T1000 (cell line): ENCODE measurements around the gene MRPS24.
A peak's percentile ranks its signal among the peaks of the same experiment; 100 is the strongest.
"Not testable (repeated sequence)": the region's sequence is repeated elsewhere in the genome, so short reads cannot be mapped to it uniquely, and the experiment has no call there.

Experiments
- DNase-seq: peaks from one replicate; lab custom pipeline; 2025; ENCODE audit warnings: mixed read lengths; lab: John Stamatoyannopoulos, UW

Gene MRPS24

DNA sequence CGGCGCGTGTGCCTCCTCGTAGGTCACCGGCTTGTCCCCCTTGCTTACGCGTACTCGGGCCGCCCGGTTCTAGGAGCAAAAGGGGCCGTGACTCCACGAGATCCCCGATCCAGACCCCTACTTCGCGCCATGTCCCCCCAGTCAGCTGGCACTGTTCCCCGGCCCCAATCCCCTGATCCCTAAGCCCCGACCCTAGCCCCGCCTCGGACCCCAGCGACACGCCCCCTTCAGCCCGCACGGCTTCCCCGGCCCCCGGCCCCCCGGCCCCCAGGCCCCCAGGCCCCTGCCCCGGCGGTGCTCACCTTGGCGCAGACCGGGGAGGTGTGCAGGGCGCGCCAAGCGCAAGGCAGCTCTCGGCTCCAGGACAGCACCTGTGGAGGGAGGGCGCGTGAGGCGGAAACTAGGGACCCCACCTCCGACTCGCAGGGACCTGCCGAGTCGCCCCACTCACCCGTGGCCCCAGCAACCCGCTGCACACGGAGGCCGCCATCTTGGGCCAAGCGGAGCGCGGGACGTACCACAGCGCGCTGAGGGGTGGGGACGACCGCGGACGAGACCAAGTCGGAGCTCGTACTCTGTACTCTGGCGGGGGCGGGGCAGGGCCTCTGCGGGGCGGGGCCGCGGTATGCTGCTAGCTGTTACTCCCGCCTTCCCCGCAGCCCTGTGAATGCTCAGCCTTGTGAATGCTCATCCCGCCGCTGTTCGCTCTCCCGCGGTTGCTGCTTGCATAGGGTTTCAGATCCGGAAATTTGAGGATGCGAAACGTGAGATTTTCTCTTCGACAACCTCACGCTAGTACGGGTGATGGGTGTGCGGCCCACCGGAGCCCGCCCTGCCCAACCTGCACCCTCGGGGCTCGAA is at the start of gene MRPS24:
TSS of gene MRPS24 (minus strand) at position 512 of the 861 bp plus-strand sequence. CDS start at position 490, 22 bp downstream.
- DNase-seq, result peak; percentile 85

DNA sequence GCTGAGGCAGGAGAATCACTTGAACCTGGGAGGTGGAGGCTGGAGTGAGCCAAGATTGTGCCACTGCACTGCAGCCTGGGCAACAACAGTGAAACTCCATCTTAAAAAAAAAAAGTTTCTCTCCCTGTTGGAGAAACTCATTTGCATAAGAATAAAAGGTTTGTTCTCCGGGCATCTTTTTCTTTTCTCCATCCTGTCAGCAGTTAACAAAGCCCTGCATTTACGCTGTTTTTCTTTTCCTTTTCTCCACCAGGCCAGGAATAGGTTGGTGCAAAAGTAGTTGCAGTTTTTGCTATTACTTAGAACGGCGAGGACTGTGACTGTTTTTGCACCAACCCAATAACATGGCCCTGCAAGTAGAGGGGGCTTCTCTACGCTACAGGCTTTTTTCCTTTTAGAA is 46.6 kb upstream of the MRPS24 start:
- DNase-seq, result no peak

DNA sequence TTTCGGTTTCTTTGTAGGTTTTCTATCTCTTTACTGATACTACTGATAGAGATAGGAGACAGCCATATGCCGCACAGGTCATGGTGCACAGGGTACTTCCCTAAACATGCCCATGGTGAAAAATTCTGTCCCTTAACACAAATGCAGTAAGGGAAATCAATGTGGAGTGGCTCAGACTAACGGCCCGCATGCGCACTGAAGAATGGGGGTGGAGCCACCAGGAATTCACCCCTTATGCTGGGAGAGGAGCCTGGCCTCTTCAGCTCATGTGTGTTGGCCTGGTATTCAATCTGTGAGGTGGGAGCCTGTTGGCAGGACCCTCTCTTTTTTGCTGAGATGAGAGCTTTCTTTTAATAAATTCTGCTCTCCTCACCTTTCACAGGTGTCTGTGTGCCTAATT is 45.5 kb upstream of the MRPS24 start:
- DNase-seq, result no peak

DNA sequence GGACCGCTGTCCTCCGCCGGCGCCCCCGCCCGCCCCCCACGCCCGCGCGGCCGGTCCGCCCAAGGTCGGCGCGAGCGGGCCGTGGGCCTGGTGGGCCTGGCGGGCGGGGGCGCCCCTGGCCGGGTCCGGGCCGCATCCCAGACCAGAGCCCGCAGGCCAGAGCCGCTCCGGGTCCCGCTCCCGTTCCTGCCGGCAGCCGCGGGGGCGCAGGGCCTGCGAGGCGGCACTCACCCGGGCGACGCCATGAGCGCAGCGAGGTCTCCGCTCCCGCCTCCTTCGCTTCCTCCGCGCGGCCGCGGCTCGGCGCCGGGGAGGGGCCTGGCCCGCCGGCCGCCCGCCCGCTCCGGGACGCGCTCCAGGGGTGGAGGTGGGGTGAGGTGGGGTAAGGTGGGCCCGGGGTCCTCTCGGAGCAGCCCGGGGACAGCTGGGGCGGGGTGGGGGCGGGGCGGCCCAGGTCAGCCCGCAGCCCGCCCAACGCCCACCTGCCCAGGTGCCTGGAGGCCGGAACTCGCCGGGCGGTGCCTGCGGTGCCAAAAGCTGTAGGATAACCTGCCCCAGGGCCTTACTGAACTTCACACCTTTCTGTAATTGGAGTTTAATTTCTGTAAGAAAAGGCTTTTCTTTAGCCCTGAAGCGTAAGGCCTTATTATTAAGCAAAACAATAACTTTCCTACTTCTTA is 37.2 kb upstream of the MRPS24 start, which contains the start of gene URGCP:
TSS of gene URGCP (minus strand) at position 266 of the 680 bp plus-strand sequence. CDS start at position 245, 21 bp downstream.
- DNase-seq, result no peak

DNA sequence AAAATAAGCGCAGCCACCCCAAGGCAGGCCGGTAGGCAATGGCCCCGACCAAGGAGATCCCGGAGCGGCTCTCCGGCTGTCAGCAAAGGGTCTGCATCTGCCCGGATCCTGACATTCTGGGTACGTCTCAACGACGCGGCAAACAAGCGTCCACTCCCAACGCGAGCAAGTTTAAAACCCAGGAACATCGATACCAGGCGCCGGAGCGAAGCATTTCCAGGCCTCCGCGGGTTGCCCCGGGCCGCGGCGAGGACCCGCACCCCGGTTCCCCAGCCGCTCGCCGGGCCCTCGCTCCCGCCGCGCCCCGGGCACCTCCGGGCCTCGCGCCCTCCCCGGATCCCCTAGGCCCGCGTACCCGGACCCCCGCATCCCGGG is 36.6 kb upstream of the MRPS24 start:
- no peak for DNase-seq

DNA sequence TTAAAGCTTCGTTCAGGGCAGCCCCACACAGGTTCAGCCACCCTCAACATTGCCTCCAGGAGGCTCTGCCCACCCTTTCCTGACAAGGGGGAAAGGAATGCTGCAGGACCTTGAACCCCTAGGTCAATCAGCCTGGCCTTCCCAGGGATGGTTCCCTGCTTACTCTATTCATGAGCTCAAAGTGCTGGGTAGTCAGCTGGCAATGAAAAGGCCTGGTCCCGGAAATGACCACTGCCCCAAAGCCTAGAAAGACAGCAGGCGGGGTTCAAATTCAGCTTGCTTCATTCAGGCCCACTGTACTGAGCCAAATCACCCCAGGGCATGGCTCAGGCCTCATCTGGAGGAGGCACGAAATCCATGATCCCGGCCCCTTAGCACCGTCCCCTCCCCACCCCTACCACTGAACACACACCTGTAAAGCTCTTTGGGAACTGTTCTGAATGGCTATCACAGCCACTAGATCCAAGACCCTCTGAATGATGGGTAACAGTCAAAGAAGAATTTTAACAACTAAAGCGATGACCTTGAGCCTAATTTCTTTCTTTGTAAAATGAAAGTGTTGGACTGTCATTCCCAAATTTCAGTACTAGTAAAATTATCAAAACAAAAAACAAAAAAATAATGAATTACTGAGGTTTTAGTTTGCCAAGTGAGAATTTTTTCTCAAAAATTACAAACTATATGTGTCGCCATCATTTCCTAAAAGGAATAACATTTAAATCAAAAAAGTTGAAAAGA is 36.1 kb upstream of the MRPS24 start:
- DNase-seq, result no peak

DNA sequence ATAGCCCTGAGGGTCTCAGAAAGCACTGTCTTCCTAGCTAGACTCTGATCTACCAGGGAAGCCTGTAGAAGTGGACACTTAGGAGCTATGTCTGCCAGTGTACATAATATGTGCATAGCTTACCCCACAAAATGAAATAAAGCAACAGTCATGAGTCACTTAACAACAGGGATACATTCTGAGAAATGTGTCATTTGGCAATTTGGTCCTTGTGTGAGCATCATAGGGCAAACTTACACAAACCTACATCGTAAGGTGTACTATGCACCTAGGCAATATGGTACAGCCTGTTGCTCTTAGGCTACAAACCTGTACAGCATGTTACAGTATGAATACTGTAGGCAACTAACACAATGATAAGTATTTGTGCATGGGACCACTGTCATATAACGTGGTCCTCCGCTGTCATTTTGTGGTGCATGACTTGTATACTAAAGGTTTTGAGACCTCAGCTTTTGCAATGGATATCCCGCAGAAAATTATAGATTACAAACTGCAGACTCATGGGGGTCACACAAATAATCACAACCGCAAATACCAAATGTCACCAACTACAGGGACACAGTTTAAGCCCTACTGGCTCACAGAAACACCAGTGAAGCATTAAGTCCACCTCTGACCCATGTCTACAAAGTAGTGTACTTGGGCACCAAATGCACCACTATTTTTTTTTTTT is 35.4 kb upstream of the MRPS24 start:
- DNase-seq, result no peak

DNA sequence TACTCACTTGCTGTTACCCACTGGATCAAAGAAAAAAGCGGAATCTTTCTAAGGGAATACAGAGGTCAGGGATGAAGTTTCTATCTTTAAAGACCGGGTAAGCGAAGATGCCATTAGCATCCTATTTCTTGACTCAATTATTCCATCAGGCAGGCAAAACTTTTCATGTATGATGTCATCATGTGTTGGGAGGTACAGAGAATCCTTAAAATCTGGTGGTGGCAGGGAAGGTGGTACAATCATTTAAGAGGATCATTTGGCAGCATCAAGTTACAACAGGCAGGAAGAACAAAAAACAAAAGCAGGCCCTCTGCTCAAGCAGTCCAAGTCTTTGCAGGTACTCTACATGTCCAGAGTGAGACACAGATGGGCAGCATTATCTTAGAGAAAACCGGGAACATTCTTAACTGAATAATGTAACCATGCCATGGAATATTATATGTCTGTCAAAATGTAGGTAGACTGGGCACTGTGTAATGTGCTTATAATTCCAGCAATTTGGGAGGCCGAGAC is 33.3 kb upstream of the MRPS24 start:
- no peak for DNase-seq

DNA sequence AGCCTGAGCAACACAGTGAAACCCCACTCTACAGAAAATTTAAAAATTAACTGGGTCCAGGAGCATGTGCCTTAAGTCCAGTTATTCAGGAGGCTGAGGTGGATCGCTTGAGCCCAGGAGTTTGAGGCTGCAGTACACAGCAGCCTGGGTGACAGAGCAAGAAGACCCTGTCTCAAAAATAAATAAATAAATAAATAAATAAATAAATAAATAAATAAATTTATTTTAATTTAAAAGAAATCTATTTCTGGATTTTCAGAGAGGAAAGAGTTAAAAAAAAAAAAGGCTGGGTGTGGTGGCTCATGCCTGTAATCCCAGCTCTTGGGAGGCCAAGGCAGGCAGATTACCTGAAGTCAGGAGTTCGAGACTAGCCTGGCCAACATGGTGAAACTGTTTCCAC is 29.3 kb upstream of the MRPS24 start:
- not testable (repeated sequence) for DNase-seq

DNA sequence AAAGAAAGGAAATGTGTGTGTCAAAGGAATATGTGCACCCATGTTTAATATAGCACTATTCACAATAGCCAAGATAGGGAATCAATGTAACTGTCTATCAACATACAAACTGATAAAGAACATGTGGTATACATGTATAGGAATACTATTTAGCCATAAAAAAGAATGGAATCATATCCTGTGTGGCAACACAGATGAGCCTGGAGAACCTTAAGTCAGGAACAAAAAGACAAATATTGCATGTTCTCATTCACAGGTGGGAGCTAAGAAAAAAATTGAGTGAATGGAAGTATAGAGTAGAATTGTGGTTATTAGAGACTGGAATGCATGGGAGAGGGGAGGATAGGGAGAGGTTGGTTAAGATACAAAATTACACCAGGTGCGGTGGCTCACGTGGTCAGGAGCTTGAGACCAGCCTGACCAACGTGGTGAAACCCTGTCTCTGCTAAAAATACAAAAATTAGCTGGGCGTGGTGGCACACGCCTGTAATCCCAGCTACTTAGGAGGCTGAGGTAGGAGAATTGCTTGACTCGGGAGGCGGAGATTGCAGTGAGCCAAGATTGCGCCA is 26.6 kb upstream of the MRPS24 start:
- DNase-seq, result no peak

DNA sequence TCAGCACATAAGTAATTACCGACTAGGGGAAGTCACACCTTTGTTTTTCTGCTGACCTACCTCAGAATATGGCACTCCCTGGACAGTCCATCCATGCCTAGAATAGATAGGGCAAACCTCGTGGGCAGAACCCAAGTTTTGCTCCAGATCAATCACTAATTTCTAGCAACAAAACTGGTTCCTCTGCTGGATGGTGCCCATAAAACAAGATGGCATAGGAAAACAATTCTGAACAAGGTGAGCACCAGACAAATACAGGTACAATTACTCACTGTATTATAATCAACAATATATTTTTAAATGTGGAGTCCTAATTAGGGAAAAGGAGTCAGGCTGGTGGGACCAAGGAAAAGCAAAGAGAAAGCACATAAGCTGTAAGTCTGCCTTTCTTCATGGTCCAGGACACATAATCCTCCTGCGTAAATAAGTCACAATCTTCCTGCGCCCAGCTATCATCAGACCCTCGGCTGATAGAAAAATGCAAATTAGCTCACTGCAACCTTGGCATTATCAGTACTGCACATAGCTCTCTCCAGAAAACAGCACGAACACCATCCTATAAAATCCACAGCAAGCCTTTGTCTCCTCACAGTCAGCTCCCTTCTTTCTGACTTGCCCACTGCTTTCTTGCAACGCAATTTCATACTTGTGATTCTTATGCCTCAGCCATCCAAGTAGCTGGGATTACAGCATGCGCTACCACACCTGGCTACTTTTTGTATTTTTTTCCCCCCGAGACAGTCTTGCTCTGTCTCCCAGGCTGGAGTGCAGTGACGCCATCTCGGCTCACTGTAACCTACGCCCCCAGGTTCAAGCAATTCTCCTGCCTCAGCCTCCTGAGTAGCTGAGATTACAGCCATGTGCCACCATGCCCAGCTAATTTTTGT is 22.0 kb upstream of the MRPS24 start:
- no peak for DNase-seq

DNA sequence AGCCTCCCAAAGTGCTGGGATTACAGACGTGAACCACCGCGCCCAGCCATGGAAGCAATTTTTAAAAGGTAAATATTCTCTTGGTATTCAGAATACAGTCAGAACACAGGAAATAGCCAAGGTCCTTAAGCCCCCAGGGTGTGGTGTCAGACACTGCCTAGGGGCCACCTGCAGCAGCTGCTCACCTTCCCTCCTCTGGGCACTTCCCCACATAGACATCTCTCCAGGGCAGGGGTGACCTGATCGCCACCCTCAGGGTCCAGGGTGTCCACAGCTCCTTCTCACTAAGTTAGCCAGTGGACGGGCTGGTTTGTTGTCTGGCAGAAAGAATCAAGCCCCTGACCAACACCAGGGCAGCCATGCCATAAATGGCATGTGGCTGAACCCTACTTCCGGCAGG is 21.2 kb upstream of the MRPS24 start:
- DNase-seq, result no peak

DNA sequence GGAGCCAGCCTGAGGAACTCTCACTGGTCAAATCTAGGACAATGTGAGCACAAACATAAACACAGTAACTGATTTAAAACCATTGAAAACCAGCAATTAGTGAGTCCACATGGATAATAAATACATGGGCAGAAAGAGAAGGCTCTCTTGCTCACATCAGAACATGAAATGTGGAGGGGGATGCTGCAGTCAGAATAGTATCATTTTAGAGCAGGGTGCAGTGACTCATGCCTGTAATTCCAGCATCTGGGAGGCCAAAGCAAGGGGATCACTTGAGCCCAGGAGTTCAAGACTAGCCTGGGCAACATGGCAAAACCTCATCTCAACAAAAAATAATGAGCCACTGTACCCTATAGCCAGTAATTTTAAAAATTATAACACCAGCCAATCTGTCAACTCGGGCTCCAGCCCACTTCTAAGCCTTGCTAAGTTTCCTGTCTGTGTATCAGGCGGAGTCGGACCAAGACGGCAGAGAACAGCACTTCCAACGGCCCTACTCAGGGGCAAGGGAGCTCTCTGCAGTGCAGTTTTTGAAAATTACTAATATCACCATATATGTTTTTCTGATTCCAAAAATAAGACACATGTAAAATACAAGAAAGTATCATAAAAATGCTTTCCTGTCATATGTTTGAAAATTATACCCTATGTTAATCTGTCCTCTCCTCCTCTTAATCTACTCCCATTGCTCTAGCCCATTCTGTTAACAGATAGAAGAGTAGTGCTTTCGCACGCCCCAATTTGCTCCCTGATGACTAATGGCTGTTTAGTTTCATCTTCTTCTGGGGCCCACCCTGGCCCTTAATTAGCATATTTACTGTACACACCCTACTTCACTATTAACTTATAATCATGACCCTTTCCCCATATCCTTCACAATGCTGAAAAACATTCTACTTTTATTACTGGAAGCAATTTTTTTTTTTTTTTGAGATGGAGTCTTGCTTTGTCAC is 20.0 kb upstream of the MRPS24 start:
- no peak for DNase-seq

DNA sequence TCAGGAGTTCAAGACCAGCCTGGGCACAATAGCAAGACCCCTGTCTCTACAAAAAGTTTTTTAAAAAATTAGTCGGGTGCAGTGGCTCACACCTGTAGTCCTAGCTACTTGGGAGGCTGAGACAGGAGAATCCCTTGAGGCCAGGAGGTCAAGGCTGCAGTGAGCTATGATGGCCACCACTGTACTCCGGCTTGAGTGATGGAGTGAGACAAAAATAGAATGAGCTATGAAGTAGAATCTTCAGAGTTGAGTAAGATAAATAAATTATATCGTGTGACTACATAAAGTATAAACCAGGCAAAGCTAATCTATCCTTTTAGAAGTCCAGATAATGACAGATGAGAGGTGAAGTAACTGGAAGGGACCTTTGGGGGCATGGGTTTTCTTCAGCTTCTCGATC is 15.3 kb upstream of the MRPS24 start:
- no peak for DNase-seq

DNA sequence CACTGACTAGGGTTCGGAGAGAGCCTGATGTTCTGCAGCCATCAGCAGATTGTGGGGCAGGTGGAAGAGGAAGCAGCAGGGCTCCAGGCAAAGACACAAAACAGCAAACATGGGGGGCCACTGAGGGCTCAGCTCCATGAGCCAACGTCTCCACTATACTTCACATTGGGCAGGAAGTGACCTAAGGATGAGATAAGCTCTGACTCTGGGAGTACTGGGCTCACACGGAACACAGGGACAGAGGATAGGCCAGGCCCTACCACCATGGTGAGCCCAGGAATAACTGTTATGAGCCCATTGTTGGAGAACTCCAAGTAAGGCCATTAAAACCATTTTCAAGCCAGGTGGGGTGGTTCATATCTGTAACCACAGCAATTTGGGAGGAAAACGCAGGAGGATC is 14.9 kb upstream of the MRPS24 start:
- no peak for DNase-seq

DNA sequence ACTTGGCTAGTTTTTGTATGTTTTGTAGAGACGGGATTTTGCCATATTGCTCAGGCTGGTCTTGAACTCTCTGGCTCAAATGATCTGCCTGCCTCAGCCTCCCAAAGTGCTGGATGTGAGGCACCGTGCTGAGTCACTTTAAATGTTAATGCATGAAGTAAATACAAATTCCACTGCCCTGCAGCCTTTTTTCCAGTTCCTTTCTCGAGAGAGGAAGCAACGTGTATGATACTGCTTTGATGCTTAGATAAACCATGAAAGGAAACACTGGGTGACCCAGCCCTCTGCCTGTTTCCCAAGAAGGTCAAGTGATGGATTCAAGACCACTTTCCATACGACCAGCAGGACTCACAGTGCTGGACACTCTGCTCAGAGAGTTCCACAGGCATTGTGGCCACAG is 11.3 kb upstream of the MRPS24 start:
- no peak for DNase-seq

DNA sequence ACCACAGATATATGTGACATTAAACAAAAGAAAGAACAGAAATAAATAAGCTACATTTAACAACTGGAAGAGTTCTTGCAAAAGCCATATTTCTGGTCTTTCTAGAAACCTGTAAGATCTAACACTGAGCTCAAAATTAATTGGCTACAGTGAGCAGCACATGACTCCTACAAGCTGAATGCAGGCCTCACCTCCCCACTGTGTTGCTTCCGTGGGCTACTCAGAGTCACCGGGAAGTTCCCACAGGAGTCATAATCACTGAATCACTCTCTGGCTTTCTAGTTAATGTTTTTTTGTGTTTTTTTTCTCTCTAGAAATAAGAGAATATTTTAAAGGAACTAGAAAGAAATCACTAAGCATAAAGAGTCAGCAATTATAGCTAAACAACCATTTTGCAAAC is 10.2 kb upstream of the MRPS24 start:
- no peak for DNase-seq

DNA sequence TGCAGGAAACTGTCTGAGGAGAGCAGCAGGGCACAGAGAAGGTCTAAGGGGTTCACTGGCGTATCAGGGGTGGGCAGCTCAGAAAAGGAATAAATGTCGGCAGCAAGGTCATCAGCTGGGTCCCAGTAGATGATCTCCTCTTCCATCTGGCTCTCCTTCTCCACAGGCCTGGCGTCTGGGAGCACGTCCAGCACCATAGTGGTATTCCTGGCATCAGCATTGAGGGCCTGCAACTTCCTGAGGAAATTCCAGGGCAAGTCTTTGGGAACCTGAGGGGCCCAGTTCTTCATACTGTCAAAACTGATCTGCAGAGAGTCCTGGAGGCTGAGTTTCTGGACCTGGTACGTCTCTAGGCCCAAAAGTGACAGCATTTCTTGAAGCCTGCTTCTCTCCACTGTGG is 9.6 kb upstream of the MRPS24 start:
- no peak for DNase-seq
